BLaER1 (cell line): ENCODE data around the gene BLVRB.
"Not testable (repeated sequence)": the region's sequence is repeated elsewhere in the genome, so short reads cannot be mapped to it uniquely, and the experiment has no call there.

Experiments used
- H3K27ac ChIP-seq: shearing (Covaris generic); formaldehyde crosslinking; 2 replicates; pipeline ENCODE4 v1.8.1; 2022
- H3K27me3 ChIP-seq: shearing (Covaris generic); formaldehyde crosslinking; 2 replicates; pipeline ENCODE4 v1.8.1; 2022
- H3K36me3 ChIP-seq: shearing (Covaris generic); formaldehyde crosslinking; 2 replicates; pipeline ENCODE4 v1.8.1; 2022
- H3K4me1 ChIP-seq: shearing (Covaris generic); formaldehyde crosslinking; 2 replicates; pipeline ENCODE4 v1.8.1; 2022
- H3K4me2 ChIP-seq: shearing (Covaris generic); formaldehyde crosslinking; 2 replicates; pipeline ENCODE4 v1.8.1; 2022
- H3K4me3 ChIP-seq: shearing (Covaris generic); formaldehyde crosslinking; 2 replicates; pipeline ENCODE4 v1.8.1; 2022
- H3K9ac ChIP-seq: shearing (Covaris generic); formaldehyde crosslinking; 2 replicates; pipeline ENCODE4 v1.8.1; 2022
- H3K9me3 ChIP-seq: shearing (Covaris generic); formaldehyde crosslinking; 2 replicates; pipeline ENCODE4 v1.8.1; 2022
- H4K20me1 ChIP-seq: shearing (Covaris generic); formaldehyde crosslinking; 2 replicates; pipeline ENCODE4 v1.8.1; 2022
- Cebpa-rat ChIP-seq: shearing (Covaris generic); IDR thresholded peaks from 2 replicates; pipeline ENCODE4 v1.8.1; 2022

The BLVRB gene

GRCh38 chr19:40442328-40443130 is 23.0 kb downstream of the BLVRB start:
- H3K4me2 ChIP-seq: peak overlapping the region; percentile 96
- peaks cover 19% of the 10 kb centered on the region for H3K4me1 ChIP-seq
- no peaks in the 10 kb centered on the region for H3K27me3 ChIP-seq
- peaks cover 24% of the 10 kb centered on the region for H3K36me3 ChIP-seq
- H4K20me1 ChIP-seq: peaks cover 24% of the 10 kb centered on the region
- TF ChIP-seq Cebpa-rat: no peak
- H3K9ac ChIP-seq: peak overlapping the region; percentile 74
- H3K27ac ChIP-seq: peak overlapping the region; percentile 71; the same call in 1 of the 2 replicates
- H3K9me3 ChIP-seq: no peaks in the 10 kb centered on the region
- peak overlapping the region; percentile 84 for H3K4me3 ChIP-seq

GRCh38 chr19:40441719-40442253 is 23.8 kb downstream of the BLVRB start:
- Histone ChIP-seq H3K9me3 (no peaks in the 10 kb centered on the region), H3K4me1 (peaks cover 19% of the 10 kb centered on the region), H3K4me3 (no peak overlapping the region), H4K20me1 (peaks cover 24% of the 10 kb centered on the region), H3K4me2 (peak overlapping the region; percentile 96), H3K27me3 (no peaks in the 10 kb centered on the region), H3K27ac (peak overlapping the region; percentile 71; the same call in 1 of the 2 replicates), H3K9ac (peak overlapping the region; percentile 74; the same call in 1 of the 2 replicates), H3K36me3 (peaks cover 24% of the 10 kb centered on the region)
- TF ChIP-seq Cebpa-rat: no peak

- H3K4me1 ChIP-seq: peaks cover 30% of the 10 kb centered on the region
- peaks cover 24% of the 10 kb centered on the region for H4K20me1 ChIP-seq
- no peaks in the 10 kb centered on the region for H3K9me3 ChIP-seq
- H3K27me3 ChIP-seq: no peaks in the 10 kb centered on the region
- peaks cover 24% of the 10 kb centered on the region for H3K36me3 ChIP-seq
- no peak overlapping the region for H3K4me2 ChIP-seq
- no peak overlapping the region for H3K4me3 ChIP-seq
- no peak overlapping the region for H3K27ac ChIP-seq
- H3K9ac ChIP-seq: no peak overlapping the region
- no peak for TF ChIP-seq Cebpa-rat
Measured at GRCh38 chr19:40438284-40438683, 27.3 kb downstream of the BLVRB start.

- H3K9me3 ChIP-seq: no peaks in the 10 kb centered on the region
- peak overlapping the region; percentile 91 for H3K27ac ChIP-seq
- H4K20me1 ChIP-seq: no peaks in the 10 kb centered on the region
- H3K9ac ChIP-seq: peak overlapping the region; percentile 86
- no peaks in the 10 kb centered on the region for H3K36me3 ChIP-seq
- no peak for TF ChIP-seq Cebpa-rat
- H3K27me3 ChIP-seq: no peaks in the 10 kb centered on the region
- peak overlapping the region; percentile 63 for H3K4me3 ChIP-seq
- H3K4me2 ChIP-seq: peak overlapping the region; percentile 93
- peaks cover 33% of the 10 kb centered on the region for H3K4me1 ChIP-seq
Measured at GRCh38 chr19:40433391-40434216, 31.9 kb downstream of the BLVRB start.

- Histone ChIP-seq H3K4me1 (peaks cover 33% of the 10 kb centered on the region), H3K27ac (peak overlapping the region; percentile 91), H3K4me2 (peak overlapping the region; percentile 93), H3K9ac (peak overlapping the region; percentile 86), H3K4me3 (peak overlapping the region; percentile 63)
- not testable (repeated sequence) for H4K20me1 ChIP-seq, H3K36me3 ChIP-seq, H3K27me3 ChIP-seq, H3K9me3 ChIP-seq
Measured at GRCh38 chr19:40432760-40433159, 32.8 kb downstream of the BLVRB start.

- no peak overlapping the region for H3K4me3 ChIP-seq
- TF ChIP-seq Cebpa-rat: no peak
- H3K27me3 ChIP-seq: no peaks in the 10 kb centered on the region
- H3K4me2 ChIP-seq: no peak overlapping the region
- no peaks in the 10 kb centered on the region for H4K20me1 ChIP-seq
- H3K27ac ChIP-seq: no peak overlapping the region
- no peaks in the 10 kb centered on the region for H3K9me3 ChIP-seq
- H3K36me3 ChIP-seq: no peaks in the 10 kb centered on the region
- H3K4me1 ChIP-seq: peaks cover 38% of the 10 kb centered on the region
- H3K9ac ChIP-seq: no peak overlapping the region
Measured at GRCh38 chr19:40431698-40432097, 33.8 kb downstream of the BLVRB start.

GRCh38 chr19:40430242-40430641 is 35.3 kb downstream of the BLVRB start:
- not testable (repeated sequence) for H4K20me1 ChIP-seq, H3K4me3 ChIP-seq, H3K27ac ChIP-seq, H3K4me2 ChIP-seq, H3K27me3 ChIP-seq, H3K36me3 ChIP-seq, H3K9ac ChIP-seq, H3K9me3 ChIP-seq
- H3K4me1 ChIP-seq: peaks cover 41% of the 10 kb centered on the region

- not testable (repeated sequence) for H3K4me2 ChIP-seq, H3K9ac ChIP-seq, H3K27ac ChIP-seq, H3K36me3 ChIP-seq, H3K27me3 ChIP-seq, H4K20me1 ChIP-seq, H3K4me3 ChIP-seq, H3K9me3 ChIP-seq
- H3K4me1 ChIP-seq: peaks cover 39% of the 10 kb centered on the region
- TF ChIP-seq Cebpa-rat: peak; percentile 33; the same call in 1 of the 2 replicates
Measured at GRCh38 chr19:40428197-40428596, 37.3 kb downstream of the BLVRB start.

GRCh38 chr19:40425450-40426287 is 39.9 kb downstream of the BLVRB start, which contains the start of gene SERTAD1:
SERTAD1 (minus strand) TSS chr19:40425992; CDS start chr19:40423546, 2,446 bp downstream.
- no peak for TF ChIP-seq Cebpa-rat
- peaks cover 13% of the 10 kb centered on the region for H3K36me3 ChIP-seq
- no peaks in the 10 kb centered on the region for H4K20me1 ChIP-seq
- H3K9me3 ChIP-seq: no peaks in the 10 kb centered on the region
- peak within 1 kb of the TSS; percentile 93 for H3K27ac ChIP-seq
- H3K9ac ChIP-seq: peak within 1 kb of the TSS; percentile 91
- peak within 1 kb of the TSS; percentile 91 for H3K4me2 ChIP-seq
- H3K4me3 ChIP-seq: peak within 1 kb of the TSS; percentile 92
- H3K27me3 ChIP-seq: no peaks in the 10 kb centered on the region
- H3K4me1 ChIP-seq: peaks cover 38% of the 10 kb centered on the region
